Gastrocnemius medialis (tissue), 4 donors: ENCODE measurements around the gene ALX3. TPM values are rescaled to one million over a fixed set of nuclear protein-coding genes. Genes with fewer than 3 reads are reported as not detected.

ENCODE experiments used
- ATAC-seq, 2 donors: fragments of 150-250 bp; one replicate each; pipeline ENCODE4 v1.9.1; 2016
- DNase-seq, 2 donors: peaks; one replicate each; pipeline ENCODE4 v3.0.0-alpha.2; 2019
- H3K27ac ChIP-seq, 4 donors: fragments of 200-600 bp; sonication (generic); 1 replicate in 1 of 4; 2 replicates in 3 of 4; pipeline ENCODE4 v1.5.1; 2016 to 2018; ENCODE audit warnings: mild to moderate bottlenecking in 2 of 4, moderate library complexity in 1 of 4
- H3K27me3 ChIP-seq, 3 donors: fragments of 200-600 bp; sonication (generic) in 2 of 3; 1 replicate in 1 of 3; 2 replicates in 2 of 3; pipeline versions ENCODE4 v1.5.1 to v1.6.0; 2016 to 2019; ENCODE audit warnings: mild to moderate bottlenecking in 1 of 3, moderate library complexity in 1 of 3
- H3K36me3 ChIP-seq, 2 donors: fragments of 200-600 bp; sonication (generic) in 1 of 2; one replicate each; pipeline ENCODE4 v1.5.1; 2017 to 2018
- H3K4me1 ChIP-seq, 2 donors: fragments of 200-600 bp; sonication (generic) in 1 of 2; one replicate each; pipeline ENCODE4 v1.5.1; 2016 to 2017; ENCODE audit warnings: mild to moderate bottlenecking in 2 of 2
- H3K4me3 ChIP-seq, 4 donors: fragments of 200-600 bp; sonication (generic) in 3 of 4; 1 replicate in 1 of 4; 2 replicates in 3 of 4; pipeline ENCODE4 v1.5.1; 2016 to 2019; ENCODE audit warnings: mild to moderate bottlenecking in 2 of 4
- H3K9me3 ChIP-seq, 3 donors: fragments of 200-600 bp; sonication (generic) in 2 of 3; 1 replicate in 1 of 3; 2 replicates in 2 of 3; pipeline ENCODE4 v1.5.1; 2016 to 2019
- CTCF ChIP-seq, 5 experiments: fragments of 450-650 bp in 3 of 5; fragments of 200-600 bp in 2 of 5; sonication (generic) in 2 of 5; IDR thresholded peaks in 4 of 5; conservative IDR thresholded peaks in 1 of 5; 1 replicate in 4 of 5; 2 replicates in 1 of 5; pipeline ENCODE4 v1.5.1; 2016 to 2019; ENCODE audit warnings: antibody characterized with exemption in 5 of 5, mild to moderate bottlenecking in 3 of 5, moderate library complexity in 3 of 5
- POLR2A ChIP-seq, 2 donors: fragments of 450-650 bp; IDR thresholded peaks; one replicate each; pipeline ENCODE4 v1.6.1; 2017; ENCODE audit warnings: antibody characterized with exemption in 2 of 2, mild to moderate bottlenecking in 2 of 2, moderate library complexity in 2 of 2
- in situ Hi-C, 4 donors: fragments of 200-750 bp; cut with MboI; loops; one replicate each; pipeline versions ENCODE4 v1.15.0 to v1.8.0; 2017; ENCODE audit warnings: low sequenced_read_pairs in 4 of 4
- intact Hi-C: fragments of 100-400 bp; cut with DNase I; formaldehyde crosslinking; loops from one replicate; pipeline ENCODE4 v1.15.1; 2023; ENCODE audit warnings: low total_unique reads
- total RNA-seq, 4 donors: library from RNA; depleted of rRNA; stranded (reverse); fragments of >200 nt; gene quantifications; one replicate each; pipeline versions ENCODE4 v1.1.0 to v1.2.3, GENCODE V29; 2016

ALX3 gene
- total RNA-seq, 4 donors from 2014 or later: not detected

GRCh38 chr1:110114173-110114572, 43.7 kb upstream of the ALX3 start:
- in situ Hi-C loops (no loop called here), intact Hi-C loops (no loop called here)
- Histone ChIP-seq H3K27me3 (peaks cover 0 to 2% (median 0%) of the 10 kb centered on the region in 3 donors), H3K27ac (no peak overlapping the region), H3K4me1 (no peaks in the 10 kb centered on the region), H3K36me3 (no peaks in the 10 kb centered on the region), H3K4me3 (no peak overlapping the region), H3K9me3 (no peaks in the 10 kb centered on the region)
- no peak for DNase-seq
- TF ChIP-seq CTCF (IDR thresholded peaks at IDR 0.05 in 4 of 5, conservative IDR thresholded peaks at IDR 0.05 in 1 of 5) (no peak), POLR2A (IDR thresholded peaks at IDR 0.05) (no peak)
- ATAC-seq: no peak

- intact Hi-C loops: no loop called here
- no peak for DNase-seq
- H3K36me3 ChIP-seq: no peaks in the 10 kb centered on the region
Observed at GRCh38 chr1:110113551-110113950, 43.1 kb upstream of the ALX3 start.

GRCh38 chr1:110112656-110113055, 42.2 kb upstream of the ALX3 start:
- ATAC-seq (no peak), DNase-seq (no peak)
- Histone ChIP-seq H3K4me3 (no peak overlapping the region), H3K27ac (no peak overlapping the region), H3K9me3 (no peaks in the 10 kb centered on the region), H3K4me1 (no peaks in the 10 kb centered on the region), H3K36me3 (no peaks in the 10 kb centered on the region), H3K27me3 (peaks cover 0 to 7% (median 0%) of the 10 kb centered on the region in 3 donors)
- TF ChIP-seq CTCF (IDR thresholded peaks at IDR 0.05 in 4 of 5, conservative IDR thresholded peaks at IDR 0.05 in 1 of 5): no peak
- TF ChIP-seq POLR2A (IDR thresholded peaks at IDR 0.05): no peak
- in situ Hi-C loops: no loop called here
- intact Hi-C loops: no loop called here

More at GRCh38 chr1:110113551-110113950, 43.1 kb upstream of the ALX3 start:
- ATAC-seq: no peak
- no peaks in the 10 kb centered on the region for H3K4me1 ChIP-seq
- H3K27ac ChIP-seq: no peak overlapping the region
- in situ Hi-C loops: no loop called here
- no peak overlapping the region for H3K4me3 ChIP-seq
- H3K27me3 ChIP-seq: peaks cover 0 to 7% (median 0%) of the 10 kb centered on the region in 3 donors
- H3K9me3 ChIP-seq: no peaks in the 10 kb centered on the region
- no peak for TF ChIP-seq POLR2A (IDR thresholded peaks at IDR 0.05)
- TF ChIP-seq CTCF (IDR thresholded peaks at IDR 0.05 in 4 of 5, conservative IDR thresholded peaks at IDR 0.05 in 1 of 5): no peak

- Histone ChIP-seq H3K36me3 (no peaks in the 10 kb centered on the region), H3K9me3 (no peaks in the 10 kb centered on the region), H3K4me3 (no peak within 1 kb of the TSS), H3K4me1 (no peaks in the 10 kb centered on the region), H3K27me3 (peaks cover 0 to 7% (median 0%) of the 10 kb centered on the region in 3 donors), H3K27ac (no peak within 1 kb of the TSS)
- intact Hi-C loops: no loop called here
- no peak for ATAC-seq
- TF ChIP-seq POLR2A (IDR thresholded peaks at IDR 0.05): no peak
- TF ChIP-seq CTCF (IDR thresholded peaks at IDR 0.05 in 4 of 5, conservative IDR thresholded peaks at IDR 0.05 in 1 of 5): no peak
- in situ Hi-C loops: no loop called here
- no peak for DNase-seq
Observed at GRCh38 chr1:110112143-110112542, 41.7 kb upstream of the ALX3 start, which contains the start of gene UBL4B. Gene UBL4B, plus strand, starts transcription at chr1:110112443. Its CDS starts 92 bp downstream, at chr1:110112535.

- Histone ChIP-seq H3K36me3 (no peaks in the 10 kb centered on the region), H3K27ac (no peak overlapping the region), H3K4me3 (no peak overlapping the region), H3K27me3 (peaks cover 0 to 5% (median 0%) of the 10 kb centered on the region in 3 donors), H3K4me1 (no peaks in the 10 kb centered on the region), H3K9me3 (no peaks in the 10 kb centered on the region)
- no peak for DNase-seq
- intact Hi-C loops: no loop called here
- in situ Hi-C loops: no loop called here
- TF ChIP-seq CTCF (IDR thresholded peaks at IDR 0.05 in 4 of 5, conservative IDR thresholded peaks at IDR 0.05 in 1 of 5) (no peak), POLR2A (IDR thresholded peaks at IDR 0.05) (no peak)
- no peak for ATAC-seq
Observed at GRCh38 chr1:110111081-110111480, 40.6 kb upstream of the ALX3 start.
